NT2/D1 (cell line): ENCODE results near the gene ZNF777.
"Not testable (repeated sequence)": the region's sequence is repeated elsewhere in the genome, so short reads cannot be mapped to it uniquely, and the experiment has no call there.

Source experiments
- DNase-seq: peaks from one replicate; pipeline ENCODE4 v3.0.0-alpha.2; 2011; ENCODE audit warnings: low read depth, low spot score
- H3K27me3 ChIP-seq: 2 replicates; pipeline ENCODE4 v1.6.0; 2011; ENCODE audit warnings: mild to moderate bottlenecking; ENCODE audit not compliant: insufficient read length, insufficient read depth
- H3K36me3 ChIP-seq: 2 replicates; pipeline ENCODE4 v1.6.1; 2011; ENCODE audit warnings: mild to moderate bottlenecking, low read length, mixed read lengths; ENCODE audit not compliant: insufficient read depth, insufficient read length
- H3K4me1 ChIP-seq: 2 replicates; pipeline ENCODE4 v1.5.1; 2011; ENCODE audit not compliant: insufficient read depth, insufficient read length
- H3K4me3 ChIP-seq: 2 replicates; pipeline ENCODE4 v1.5.1; 2011; ENCODE audit warnings: low read depth; ENCODE audit not compliant: insufficient read length
- H3K9ac ChIP-seq: 2 replicates; pipeline ENCODE4 v1.6.0; 2011; ENCODE audit warnings: low read depth; ENCODE audit not compliant: insufficient read length
- H3K9me3 ChIP-seq: 2 replicates; pipeline ENCODE4 v1.5.1; 2011; ENCODE audit warnings: mild to moderate bottlenecking, low read length; ENCODE audit not compliant: insufficient read depth
- SUZ12 ChIP-seq: IDR thresholded peaks from 2 replicates; pipeline ENCODE4 v1.6.1; 2011; ENCODE audit not compliant: insufficient read length, insufficient read depth; ENCODE audit errors: extremely low read depth
- YY1 ChIP-seq: IDR thresholded peaks from 2 replicates; pipeline ENCODE4 v1.6.1; 2011; ENCODE audit not compliant: insufficient read length, insufficient read depth
- ZNF274 ChIP-seq: IDR thresholded peaks from 2 replicates; pipeline ENCODE4 v1.6.1; 2011; ENCODE audit warnings: mild to moderate bottlenecking, low read depth, low read length

ZNF777 gene

GRCh38 chr7:149398195-149398820 lies 62.6 kb downstream of the ZNF777 start:
- TF ChIP-seq YY1 (no peak), ZNF274 (no peak), SUZ12 (no peak)
- Histone ChIP-seq H3K4me1 (no peaks in the 10 kb centered on the region), H3K36me3 (no peaks in the 10 kb centered on the region), H3K9me3 (no peaks in the 10 kb centered on the region), H3K4me3 (no peak overlapping the region), H3K9ac (no peak overlapping the region), H3K27me3 (no peaks in the 10 kb centered on the region)
- DNase-seq, result no peak

DNA sequence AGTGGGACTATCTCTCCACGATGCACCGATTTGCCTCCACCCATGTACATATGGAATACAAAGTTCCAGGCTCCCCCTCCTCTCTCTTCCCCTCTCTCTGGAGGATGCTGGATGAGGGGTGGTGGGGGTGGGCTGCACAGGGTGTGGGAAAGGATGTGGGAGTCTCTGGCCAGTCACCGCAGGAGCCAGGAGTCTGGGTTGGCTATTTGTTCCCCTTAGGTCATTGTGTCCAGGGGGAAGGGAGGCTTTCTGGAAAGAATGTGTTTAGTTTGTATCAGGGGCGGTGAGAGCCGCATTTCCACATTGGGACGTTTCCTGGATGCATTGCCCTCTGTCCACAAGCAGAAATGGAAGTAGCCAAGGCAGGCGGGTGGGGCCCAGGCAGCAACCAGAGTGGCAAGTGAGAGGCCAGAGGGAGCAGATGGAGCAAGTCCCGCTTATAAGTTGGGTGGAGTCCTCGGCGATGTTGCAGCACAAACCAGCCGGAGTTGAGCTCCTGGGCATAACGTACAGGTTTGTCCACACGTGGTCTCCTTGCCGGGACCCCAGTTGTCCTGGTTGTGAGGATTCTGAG lies 63.3 kb downstream of the ZNF777 start:
- no peaks in the 10 kb centered on the region for H3K4me1 ChIP-seq
- H3K4me3 ChIP-seq, result no peak overlapping the region
- H3K36me3 ChIP-seq, result no peaks in the 10 kb centered on the region
- no peak for TF ChIP-seq YY1
- TF ChIP-seq SUZ12, result no peak
- no peak for TF ChIP-seq ZNF274
- no peaks in the 10 kb centered on the region for H3K9me3 ChIP-seq
- no peak for DNase-seq
- H3K27me3 ChIP-seq, result no peaks in the 10 kb centered on the region
- H3K9ac ChIP-seq, result no peak overlapping the region

- H3K4me1 ChIP-seq, H3K9ac ChIP-seq, DNase-seq, H3K9me3 ChIP-seq, H3K4me3 ChIP-seq, H3K27me3 ChIP-seq, H3K36me3 ChIP-seq: not testable (repeated sequence)
Observed at GRCh38 chr7:149388550-149389335, 72.1 kb downstream of the ZNF777 start.

DNA sequence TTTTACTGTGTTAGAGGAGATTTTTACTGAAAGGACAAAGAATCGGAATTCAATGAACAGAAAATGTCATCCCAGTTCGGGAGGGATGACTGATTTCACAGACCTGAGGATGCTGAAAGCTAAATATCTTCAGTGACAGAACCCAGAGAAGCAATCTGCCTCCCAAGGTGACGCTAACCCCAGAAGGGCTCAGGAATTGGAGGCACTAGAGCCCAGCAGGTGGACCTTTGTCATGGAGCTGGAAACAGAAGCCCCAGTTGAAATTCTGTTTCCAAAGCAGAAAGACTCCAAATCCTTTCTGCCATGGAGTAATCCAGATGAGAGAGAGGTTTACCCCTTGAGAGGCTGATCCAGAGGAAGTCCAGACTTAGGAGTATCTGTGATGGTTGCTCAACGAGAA lies 74.3 kb downstream of the ZNF777 start:
- H3K4me1 ChIP-seq, H3K36me3 ChIP-seq, H3K27me3 ChIP-seq, H3K4me3 ChIP-seq, H3K9ac ChIP-seq, DNase-seq, H3K9me3 ChIP-seq: not testable (repeated sequence)

GRCh38 chr7:149385195-149385950 lies 75.5 kb downstream of the ZNF777 start:
- no peak overlapping the region for H3K4me3 ChIP-seq
- no peaks in the 10 kb centered on the region for H3K27me3 ChIP-seq
- TF ChIP-seq SUZ12 (no peak), ZNF274 (no peak)
- no peaks in the 10 kb centered on the region for H3K4me1 ChIP-seq
- H3K9me3 ChIP-seq, result no peaks in the 10 kb centered on the region
- no peak overlapping the region for H3K9ac ChIP-seq
- no peak for DNase-seq
- H3K36me3 ChIP-seq, result no peaks in the 10 kb centered on the region
